B cell (primary cell): ENCODE results near the gene SUB1.

Experiments used
- CTCF ChIP-seq: fragments of 200-600 bp; IDR thresholded peaks from one replicate; pipeline ENCODE4 v1.8.0; 2022; ENCODE audit warnings: antibody characterized with exemption, mild to moderate bottlenecking
- EZH2 ChIP-seq: IDR thresholded peaks from 2 replicates; pipeline ENCODE4 v1.6.1; 2012; ENCODE audit warnings: borderline replicate concordance, low read depth, mild to moderate bottlenecking, moderate library complexity, low read length; ENCODE audit not compliant: insufficient read depth, poor library complexity, severe bottlenecking

GRCh38 chr5:32559411-32559810 is 25.9 kb upstream of the SUB1 start:
- no peak for TF ChIP-seq CTCF
- no peak for TF ChIP-seq EZH2
